Activated T-helper 1 cell treated with anti-CD3 and anti-CD28 coated beads, Interleukin-12 subunit alpha, Interleukin-12 subunit beta, Interleukin-2, Interleukin-4 antibody, amounts not matched to agents 30 ng/mL and 10 ng/mL and 1 ng/mL, durations not matched to agents 14 hours and 24 hours and 36 hours (primary cell): ENCODE results near the gene IL1RL2. TPM values are rescaled to one million over a fixed set of nuclear protein-coding genes. Genes with fewer than 3 reads are reported as not detected.
A peak's percentile ranks its signal among the peaks of the same experiment; 100 is the strongest.

ENCODE experiments used
- DNase-seq: peaks from one replicate; pipeline ENCODE4 v3.0.0; 2021; ENCODE audit warnings: low spot score
- H3K27ac Mint-ChIP-seq: one replicate; pipeline ENCODE4 v1.8.0; 2021; ENCODE audit warnings: mild to moderate bottlenecking, mixed read lengths
- H3K27me3 Mint-ChIP-seq: one replicate; pipeline ENCODE4 v1.8.0; 2022; ENCODE audit warnings: mild to moderate bottlenecking, moderate library complexity, mixed read lengths; ENCODE audit not compliant: insufficient read depth
- H3K36me3 Mint-ChIP-seq: one replicate; pipeline ENCODE4 v1.8.0; 2021; ENCODE audit warnings: low read depth, mixed read lengths
- H3K4me1 Mint-ChIP-seq: one replicate; pipeline ENCODE4 v1.8.0; 2021; ENCODE audit warnings: low read depth, mixed read lengths
- H3K4me3 Mint-ChIP-seq: one replicate; pipeline ENCODE4 v1.8.0; 2021; ENCODE audit warnings: mild to moderate bottlenecking, moderate library complexity, mixed read lengths
- H3K9me3 Mint-ChIP-seq: one replicate; pipeline ENCODE4 v1.8.0; 2021; ENCODE audit warnings: mixed read lengths
- intact Hi-C: fragments of 100-400 bp; cut with micrococcal nuclease; formaldehyde crosslinking; loops from one replicate; pipeline ENCODE4 v1.15.1; 2024
- total RNA-seq: library from RNA; stranded (reverse); gene quantifications from 2 replicates; pipeline ENCODE4 v1.2.3, GENCODE V29; 2022

The IL1RL2 gene
- total RNA-seq, 1 donor from 2014 or later: 0.16 TPM

GRCh38 chr2:102238778-102239177 is 52.0 kb downstream of the IL1RL2 start:
- no peak overlapping the region for H3K4me3 Mint-ChIP-seq
- no peak for DNase-seq
- H3K36me3 Mint-ChIP-seq: no peaks in the 10 kb centered on the region
- no peak overlapping the region for H3K27ac Mint-ChIP-seq
- no peaks in the 10 kb centered on the region for H3K9me3 Mint-ChIP-seq
- intact Hi-C loops: no loop called here
- no peaks in the 10 kb centered on the region for H3K27me3 Mint-ChIP-seq
- peaks cover 56% of the 10 kb centered on the region for H3K4me1 Mint-ChIP-seq

- intact Hi-C loops: no loop called here
- Mint-ChIP-seq H3K4me1 (peaks cover 50% of the 10 kb centered on the region), H3K9me3 (no peaks in the 10 kb centered on the region), H3K4me3 (no peak overlapping the region), H3K36me3 (no peaks in the 10 kb centered on the region), H3K27me3 (no peaks in the 10 kb centered on the region), H3K27ac (peak overlapping the region; percentile 11)
- DNase-seq: no peak
Observed at GRCh38 chr2:102239344-102239743, 52.5 kb downstream of the IL1RL2 start.

DNA sequence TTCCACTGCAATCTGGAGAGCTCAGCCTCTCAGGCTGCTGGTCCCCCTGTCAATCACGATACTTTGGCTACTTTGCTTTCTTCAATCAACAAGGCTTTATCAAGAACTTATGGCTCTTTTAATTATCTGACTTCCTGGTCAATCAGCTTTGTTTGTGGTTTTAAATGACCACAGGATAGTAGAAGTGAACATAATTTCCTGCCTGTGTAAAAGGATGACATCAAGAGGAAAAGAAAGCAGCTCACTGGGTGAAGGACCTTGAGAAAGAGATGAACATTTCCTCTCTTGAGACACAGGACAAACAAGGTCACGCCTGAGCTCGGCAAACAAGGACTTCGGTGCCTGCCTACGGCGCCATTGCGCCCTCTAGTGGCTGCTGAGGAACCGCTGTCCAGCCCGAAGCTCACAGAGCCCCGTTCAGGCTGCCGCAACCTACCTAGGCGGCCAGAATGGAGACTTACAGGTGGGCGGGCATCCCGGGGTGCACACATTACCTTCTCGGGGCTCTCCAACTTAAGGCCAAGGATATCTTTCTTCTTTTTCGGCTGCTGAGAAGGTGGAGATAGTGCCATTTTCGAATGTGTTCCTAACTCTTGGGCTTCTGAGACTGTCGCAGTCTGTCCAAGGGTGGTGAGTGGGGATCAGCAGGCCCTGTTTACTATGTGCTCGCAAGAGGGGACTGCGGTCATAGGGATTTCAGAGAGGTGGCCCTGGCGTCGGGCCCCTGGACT is 54.0 kb downstream of the IL1RL2 start:
- Mint-ChIP-seq H3K36me3 (no peaks in the 10 kb centered on the region), H3K27me3 (no peaks in the 10 kb centered on the region), H3K4me3 (peak overlapping the region; percentile 4), H3K4me1 (peaks cover 36% of the 10 kb centered on the region), H3K9me3 (no peaks in the 10 kb centered on the region), H3K27ac (peak overlapping the region; percentile 51)
- intact Hi-C loops: loop anchor here (1.0 to 10.0 kb wide), 8 partner anchors 56 to 374 kb away; partner anchors contain the start of genes IL18R1 and SLC9A2
- peak; percentile 82 for DNase-seq

DNA sequence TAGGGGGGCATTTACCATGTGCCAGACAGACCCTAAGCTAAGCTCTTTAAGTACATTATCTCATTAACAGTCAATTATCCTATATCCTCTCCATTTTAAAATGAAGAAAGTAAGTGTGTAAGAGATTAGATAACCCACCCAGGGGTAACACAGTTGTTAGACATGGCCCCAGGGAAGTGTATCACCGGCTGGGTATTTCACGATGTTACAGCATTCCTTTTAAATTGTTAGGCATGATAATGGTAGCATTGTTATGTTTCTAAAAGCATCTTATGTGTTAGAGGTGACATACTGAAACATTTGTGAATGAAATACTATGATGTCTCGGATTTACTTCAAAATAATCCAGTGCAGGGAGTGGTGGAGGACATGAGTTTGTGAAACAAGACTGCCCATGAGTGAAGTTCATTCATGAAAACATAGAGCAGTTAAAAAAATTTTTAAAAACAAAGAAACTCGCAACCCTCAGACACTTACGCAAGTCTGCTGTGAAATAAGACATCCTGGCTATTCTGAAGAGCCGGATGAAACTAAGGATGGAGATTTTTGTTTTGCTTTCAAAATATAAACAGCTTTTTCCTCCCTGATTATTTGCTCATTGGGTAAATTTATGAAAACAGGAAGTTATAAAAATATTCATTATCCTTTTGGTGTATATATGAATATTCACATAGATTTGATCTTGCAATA is 54.9 kb downstream of the IL1RL2 start:
- Mint-ChIP-seq H3K27me3 (no peaks in the 10 kb centered on the region), H3K9me3 (no peaks in the 10 kb centered on the region), H3K4me3 (no peak overlapping the region), H3K36me3 (no peaks in the 10 kb centered on the region), H3K27ac (no peak overlapping the region), H3K4me1 (peaks cover 34% of the 10 kb centered on the region)
- no peak for DNase-seq
- intact Hi-C loops: loop anchor here (10.0 kb wide), 1 partner anchor 373 kb away; the partner anchor contains the start of gene SLC9A2

GRCh38 chr2:102245266-102246151 is 58.7 kb downstream of the IL1RL2 start:
- no peak for DNase-seq
- peaks cover 1% of the 10 kb centered on the region for H3K27me3 Mint-ChIP-seq
- H3K27ac Mint-ChIP-seq: no peak overlapping the region
- H3K9me3 Mint-ChIP-seq: no peaks in the 10 kb centered on the region
- no peak overlapping the region for H3K4me3 Mint-ChIP-seq
- no peaks in the 10 kb centered on the region for H3K36me3 Mint-ChIP-seq
- intact Hi-C loops: loop anchor here (10.0 kb wide), 1 partner anchor 369 kb away; the partner anchor contains the start of gene SLC9A2
- peaks cover 10% of the 10 kb centered on the region for H3K4me1 Mint-ChIP-seq

DNA sequence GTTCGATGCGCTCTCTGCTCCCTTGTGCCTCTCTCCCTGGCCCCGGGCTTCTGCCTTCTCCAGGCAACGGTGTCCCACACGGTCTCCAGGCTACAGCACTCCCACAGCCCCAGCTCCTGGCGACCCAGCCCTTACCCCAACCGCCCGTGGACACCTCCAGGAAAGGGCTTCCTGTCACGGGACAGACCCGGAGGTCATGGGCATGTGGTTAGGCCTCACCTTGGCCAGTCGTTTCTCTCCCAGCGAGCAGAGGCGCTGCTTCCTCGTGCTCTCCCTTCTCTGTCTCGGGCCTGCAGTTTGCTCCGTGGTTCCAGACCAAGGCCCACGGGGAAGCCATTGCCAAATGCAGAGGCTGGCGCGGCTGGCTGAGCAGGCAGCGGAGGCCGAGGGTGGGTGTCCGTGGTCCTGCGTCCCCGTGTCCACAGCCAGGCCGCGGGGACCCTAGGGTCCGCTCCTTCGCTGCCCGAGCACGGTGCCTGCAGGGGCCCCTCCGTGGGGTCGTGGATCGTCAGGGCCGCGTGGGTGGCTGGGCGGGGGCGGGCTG is 63.5 kb downstream of the IL1RL2 start:
- H3K27ac Mint-ChIP-seq: no peak overlapping the region

DNA sequence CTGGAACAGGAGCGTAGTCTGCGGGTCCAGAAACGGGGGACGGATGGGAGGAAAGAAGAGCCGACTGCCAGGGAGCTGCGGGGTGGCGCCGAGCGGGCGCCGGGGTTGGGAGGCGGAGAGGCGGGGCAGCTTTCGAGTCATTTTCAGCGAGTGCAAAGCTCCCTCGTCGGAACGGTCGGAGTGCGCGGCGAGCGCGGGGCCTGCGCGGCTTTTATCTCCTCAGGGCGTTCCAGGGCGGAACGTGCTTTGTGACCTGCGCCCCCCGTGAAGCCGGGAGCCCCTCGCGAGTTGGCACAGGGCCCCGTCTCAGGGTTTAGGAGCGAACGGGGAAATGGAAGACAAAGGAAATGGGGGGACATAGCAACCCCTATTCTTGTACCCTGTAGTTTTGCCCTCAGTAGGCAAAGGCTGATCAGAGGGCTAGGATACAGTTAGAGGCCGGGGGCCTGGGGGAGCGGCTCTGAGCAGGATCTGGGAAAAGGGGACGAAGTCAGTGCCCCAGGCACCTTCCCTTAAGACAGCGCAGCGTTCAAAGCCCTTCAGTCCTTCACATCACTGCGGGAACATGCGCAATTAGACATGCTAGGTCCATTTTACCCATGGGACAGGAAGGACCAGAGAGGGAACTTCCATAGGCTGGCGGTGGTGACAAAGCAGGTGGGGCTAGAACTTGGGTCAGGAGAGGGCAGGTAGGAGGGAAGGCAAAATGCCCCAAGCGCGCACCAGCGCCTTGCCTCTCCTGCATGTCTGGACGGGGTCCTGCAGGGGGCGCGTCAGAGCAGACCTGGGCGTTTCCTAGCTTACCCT is 64.4 kb downstream of the IL1RL2 start:
- no peaks in the 10 kb centered on the region for H3K9me3 Mint-ChIP-seq
- H3K4me1 Mint-ChIP-seq: peaks cover 44% of the 10 kb centered on the region
- peaks cover 5% of the 10 kb centered on the region for H3K36me3 Mint-ChIP-seq
- H3K27ac Mint-ChIP-seq: peak overlapping the region; percentile 71
- intact Hi-C loops: loop anchor here (1.0 to 10.0 kb wide), 2 partner anchors 198 to 536 kb away; no protein-coding TSS in a partner anchor
- H3K4me3 Mint-ChIP-seq: peak overlapping the region; percentile 72
- H3K27me3 Mint-ChIP-seq: peaks cover 4% of the 10 kb centered on the region
- peak; percentile 49 for DNase-seq

More for the DNA sequence above, 63.5 kb downstream of the IL1RL2 start:
- intact Hi-C loops: loop anchor here (10.0 kb wide), 1 partner anchor 536 kb away; no protein-coding TSS in a partner anchor
- Mint-ChIP-seq H3K36me3 (peaks cover 3% of the 10 kb centered on the region), H3K4me1 (peaks cover 38% of the 10 kb centered on the region), H3K4me3 (no peak overlapping the region), H3K9me3 (no peaks in the 10 kb centered on the region), H3K27me3 (peaks cover 4% of the 10 kb centered on the region)
- DNase-seq: no peak

- H3K27ac Mint-ChIP-seq: peak overlapping the region; percentile 78
- no peak overlapping the region for H3K4me3 Mint-ChIP-seq
- peaks cover 3% of the 10 kb centered on the region for H3K27me3 Mint-ChIP-seq
- H3K4me1 Mint-ChIP-seq: peaks cover 50% of the 10 kb centered on the region
- H3K9me3 Mint-ChIP-seq: no peaks in the 10 kb centered on the region
- intact Hi-C loops: loop anchor here (1.0 to 10.0 kb wide), 2 partner anchors 197 to 537 kb away; no protein-coding TSS in a partner anchor
- H3K36me3 Mint-ChIP-seq: peaks cover 5% of the 10 kb centered on the region
- DNase-seq: no peak
Observed at GRCh38 chr2:102251849-102252203, 65.0 kb downstream of the IL1RL2 start.

GRCh38 chr2:102252236-102252635 is 65.4 kb downstream of the IL1RL2 start:
- H3K9me3 Mint-ChIP-seq: no peaks in the 10 kb centered on the region
- H3K27me3 Mint-ChIP-seq: peaks cover 2% of the 10 kb centered on the region
- H3K27ac Mint-ChIP-seq: peak overlapping the region; percentile 78
- DNase-seq: no peak
- H3K36me3 Mint-ChIP-seq: peaks cover 5% of the 10 kb centered on the region
- peak overlapping the region; percentile 55 for H3K4me3 Mint-ChIP-seq
- H3K4me1 Mint-ChIP-seq: peaks cover 54% of the 10 kb centered on the region
- intact Hi-C loops: loop anchor here (10.0 kb wide), 1 partner anchor 537 kb away; no protein-coding TSS in a partner anchor

DNA sequence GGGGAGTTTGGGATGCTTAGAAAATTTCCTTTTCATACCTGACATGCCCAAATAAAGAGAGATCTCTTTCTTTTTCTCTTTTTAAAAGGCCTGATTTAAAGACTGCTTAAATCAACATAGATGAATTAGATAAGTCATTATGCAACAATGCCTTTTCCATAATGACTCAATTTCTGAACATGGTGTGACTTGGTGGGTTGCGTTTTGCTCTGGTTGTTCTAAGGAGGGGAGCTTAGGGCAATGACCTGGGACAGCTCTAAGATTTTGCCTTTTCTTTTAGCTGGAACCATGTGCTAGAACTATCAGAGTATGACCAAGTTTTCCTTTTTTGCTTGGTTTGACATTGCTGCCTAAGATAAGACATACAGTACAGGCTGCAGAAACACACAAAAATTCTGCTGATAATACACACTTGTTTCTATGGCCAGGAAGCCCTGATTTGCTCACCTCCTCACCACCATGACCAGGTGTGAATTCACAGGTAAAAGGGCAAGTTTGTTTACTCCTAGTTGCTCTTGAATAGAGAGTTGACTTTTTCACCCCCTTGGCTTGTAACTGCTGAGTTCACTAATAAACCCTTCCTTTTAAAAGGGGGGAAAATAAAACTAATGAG is 66.4 kb downstream of the IL1RL2 start:
- peaks cover 2% of the 10 kb centered on the region for H3K27me3 Mint-ChIP-seq
- no peak for DNase-seq
- no peaks in the 10 kb centered on the region for H3K9me3 Mint-ChIP-seq
- intact Hi-C loops: loop anchor here (1.0 to 10.0 kb wide), 6 partner anchors 48 to 538 kb away; partner anchors contain the start of gene IL18R1
- peaks cover 64% of the 10 kb centered on the region for H3K4me1 Mint-ChIP-seq
- peaks cover 5% of the 10 kb centered on the region for H3K36me3 Mint-ChIP-seq
- H3K4me3 Mint-ChIP-seq: peak overlapping the region; percentile 1
- H3K27ac Mint-ChIP-seq: peak overlapping the region; percentile 83

GRCh38 chr2:102253753-102254150 is 66.9 kb downstream of the IL1RL2 start:
- intact Hi-C loops: loop anchor here (1.0 to 10.0 kb wide), 6 partner anchors 48 to 539 kb away; partner anchors contain the start of gene IL18R1
- Mint-ChIP-seq H3K27me3 (peaks cover 2% of the 10 kb centered on the region), H3K27ac (peak overlapping the region; percentile 85), H3K4me1 (peaks cover 69% of the 10 kb centered on the region), H3K4me3 (no peak overlapping the region), H3K9me3 (peaks cover 3% of the 10 kb centered on the region), H3K36me3 (peaks cover 8% of the 10 kb centered on the region)
- no peak for DNase-seq
